ENCODE measurements around the gene FER.
"Not testable (repeated sequence)": the region's sequence is repeated elsewhere in the genome, so short reads cannot be mapped to it uniquely, and the experiment has no call there.

The FER gene

DNA sequence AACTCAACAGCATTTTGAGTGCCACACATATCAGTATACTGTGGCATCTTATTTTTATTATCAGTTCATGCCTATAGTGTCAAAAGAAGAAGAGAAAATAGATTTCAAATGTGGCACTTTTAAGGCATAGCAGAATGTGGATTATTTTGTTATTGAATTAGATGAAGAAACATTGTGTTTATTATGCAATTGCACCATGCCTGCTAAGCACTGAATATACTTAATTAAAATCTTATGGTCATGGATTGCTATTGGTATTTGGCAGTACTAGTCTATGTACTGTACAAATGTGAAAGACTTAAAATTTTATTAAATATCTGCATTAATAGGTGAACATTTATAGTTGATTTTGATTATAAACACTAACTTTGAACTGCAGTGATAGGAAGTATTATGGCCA lies 128.8 kb downstream of the FER start:
- no peak overlapping the region for H3K4me3 ChIP-seq (ENCODE audit: low read length)
- H3K9me3 ChIP-seq (ENCODE audit: low read length), result no peaks in the 10 kb centered on the region
- H3K4me1 ChIP-seq (ENCODE audit: insufficient read depth, low read length), result no peaks in the 10 kb centered on the region
- H3K36me3 ChIP-seq (ENCODE audit: insufficient read depth, low read length), result no peaks in the 10 kb centered on the region
- H3K27me3 ChIP-seq (ENCODE audit: insufficient read depth, low read length), result no peaks in the 10 kb centered on the region
- H2AFZ ChIP-seq (ENCODE audit: low read depth, low read length), result no peak overlapping the region

DNA sequence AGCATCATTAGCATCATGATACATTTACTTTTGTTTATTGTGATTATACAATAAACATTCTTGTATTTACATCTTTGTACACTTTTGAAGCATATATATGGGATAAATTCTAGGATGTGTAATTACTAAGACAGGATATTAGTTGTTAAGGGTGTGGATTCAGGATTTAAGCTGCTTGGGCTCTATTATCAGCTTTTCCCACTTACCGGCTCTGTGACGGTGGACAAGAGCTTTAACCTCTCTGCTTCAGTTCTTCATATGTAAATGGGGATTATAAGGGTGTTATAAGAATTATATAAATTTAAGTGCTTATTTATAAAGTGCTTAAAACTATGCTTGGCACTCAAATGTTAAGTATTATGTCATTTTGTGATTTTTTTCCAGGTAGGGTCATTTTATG lies 131.1 kb downstream of the FER start:
- Histone ChIP-seq H3K9me3 (ENCODE audit: low read length) (no peaks in the 10 kb centered on the region), H3K27me3 (ENCODE audit: insufficient read depth, low read length) (no peaks in the 10 kb centered on the region), H3K4me1 (ENCODE audit: insufficient read depth, low read length) (no peaks in the 10 kb centered on the region)

DNA sequence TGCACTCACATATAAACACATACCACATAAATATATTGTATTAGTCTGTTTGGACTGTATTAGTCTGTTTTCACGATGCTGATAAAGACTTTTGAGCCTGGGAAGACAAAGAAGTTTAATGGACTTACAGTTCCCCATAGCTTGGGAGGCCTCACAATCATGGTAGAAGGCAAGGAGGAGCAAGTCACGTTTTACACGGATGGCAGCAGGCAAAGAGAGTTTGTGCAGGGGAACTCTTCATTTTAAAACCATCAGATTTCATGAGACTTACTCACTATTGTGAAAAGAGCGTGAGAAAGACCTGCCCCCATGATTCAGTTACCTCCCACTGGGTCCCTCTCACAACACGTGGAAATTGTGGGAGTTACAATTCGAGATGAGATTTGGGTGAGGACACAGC lies 133.4 kb downstream of the FER start:
- no peak overlapping the region for H2AFZ ChIP-seq (ENCODE audit: low read depth, low read length)
- H3K27me3 ChIP-seq (ENCODE audit: insufficient read depth, low read length), result no peaks in the 10 kb centered on the region
- no peaks in the 10 kb centered on the region for H3K4me1 ChIP-seq (ENCODE audit: insufficient read depth, low read length)
- no peak overlapping the region for H3K4me3 ChIP-seq (ENCODE audit: low read length)
- H3K9me3 ChIP-seq (ENCODE audit: low read length), result no peaks in the 10 kb centered on the region
- H3K36me3 ChIP-seq (ENCODE audit: insufficient read depth, low read length), result no peaks in the 10 kb centered on the region

More for the DNA sequence above, 131.1 kb downstream of the FER start:
- H3K4me3 ChIP-seq (ENCODE audit: low read length), result no peak overlapping the region
- no peaks in the 10 kb centered on the region for H3K36me3 ChIP-seq (ENCODE audit: insufficient read depth, low read length)
- no peak overlapping the region for H2AFZ ChIP-seq (ENCODE audit: low read depth, low read length)

DNA sequence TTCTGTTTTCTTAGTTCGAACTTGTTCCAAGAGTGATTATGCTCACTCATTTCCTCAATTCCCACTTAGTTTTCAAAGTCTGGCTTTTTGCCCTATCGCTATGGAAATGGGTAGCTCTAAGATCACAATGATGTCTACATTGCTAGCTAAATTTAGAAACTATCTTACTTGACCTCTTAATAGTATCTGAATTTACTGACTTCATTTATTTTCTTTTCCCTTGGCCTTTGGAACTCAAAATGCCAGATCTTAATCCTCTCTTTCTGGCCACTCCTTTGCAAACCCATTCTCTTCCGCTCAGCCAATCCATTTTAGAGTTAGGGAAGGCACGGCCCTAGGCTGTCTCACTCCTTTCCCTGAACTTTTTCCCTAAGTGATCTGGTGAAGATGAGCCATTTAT lies 137.0 kb downstream of the FER start:
- no peaks in the 10 kb centered on the region for H3K27me3 ChIP-seq (ENCODE audit: insufficient read depth, low read length)
- H3K36me3 ChIP-seq (ENCODE audit: insufficient read depth, low read length), result no peaks in the 10 kb centered on the region
- H2AFZ ChIP-seq (ENCODE audit: low read depth, low read length), result no peak overlapping the region
- H3K4me3 ChIP-seq (ENCODE audit: low read length), result no peak overlapping the region
- no peaks in the 10 kb centered on the region for H3K9me3 ChIP-seq (ENCODE audit: low read length)
- H3K4me1 ChIP-seq (ENCODE audit: insufficient read depth, low read length), result no peaks in the 10 kb centered on the region

DNA sequence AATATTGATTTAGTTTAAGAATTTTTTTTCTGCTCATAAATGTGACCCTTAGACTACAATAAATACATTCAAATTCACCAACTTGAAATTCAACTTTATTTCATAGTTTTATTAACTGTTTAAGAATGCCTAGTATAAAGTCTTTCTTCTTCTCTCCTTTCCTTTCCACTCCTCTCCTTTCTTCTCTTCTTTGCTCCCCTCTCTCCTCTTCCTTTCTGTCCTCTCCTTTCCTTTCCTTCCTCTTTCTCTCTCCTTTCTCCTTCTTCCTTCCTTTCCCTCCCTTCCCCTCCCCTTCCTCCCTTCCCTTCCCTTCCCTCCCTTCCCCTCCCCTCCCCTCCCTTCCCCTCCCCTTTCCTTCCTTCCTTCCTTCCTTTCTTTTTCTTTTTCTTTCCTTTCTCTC lies 150.6 kb downstream of the FER start:
- Histone ChIP-seq H3K27me3 (ENCODE audit: insufficient read depth, low read length) (no peaks in the 10 kb centered on the region), H3K9me3 (ENCODE audit: low read length) (peaks cover 3% of the 10 kb centered on the region), H2AFZ (ENCODE audit: low read depth, low read length) (no peak overlapping the region), H3K36me3 (ENCODE audit: insufficient read depth, low read length) (peaks cover 2% of the 10 kb centered on the region), H3K4me3 (ENCODE audit: low read length) (no peak overlapping the region), H3K4me1 (ENCODE audit: insufficient read depth, low read length) (peaks cover 2% of the 10 kb centered on the region)

DNA sequence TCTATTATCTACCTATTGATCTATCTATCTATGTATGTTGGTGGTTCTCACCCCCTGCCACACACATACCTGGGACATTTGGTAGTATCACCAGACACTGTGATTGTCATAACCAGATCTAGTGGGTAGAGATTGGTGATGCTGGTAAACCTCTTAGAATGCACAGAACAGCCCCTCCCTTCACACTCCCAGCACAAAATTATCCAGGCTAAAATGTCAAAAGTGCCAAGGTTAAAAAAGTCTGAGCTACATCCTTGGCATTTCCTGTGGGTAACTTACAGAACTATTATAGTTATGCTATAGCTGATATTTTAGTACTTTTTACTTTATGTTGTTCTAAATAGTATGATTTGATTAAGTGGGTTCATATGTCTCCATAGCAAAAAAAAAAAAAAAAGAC lies 151.0 kb downstream of the FER start:
- Histone ChIP-seq H3K4me3 (ENCODE audit: low read length) (no peak overlapping the region), H3K27me3 (ENCODE audit: insufficient read depth, low read length) (no peaks in the 10 kb centered on the region), H3K36me3 (ENCODE audit: insufficient read depth, low read length) (peaks cover 2% of the 10 kb centered on the region), H3K9me3 (ENCODE audit: low read length) (peaks cover 3% of the 10 kb centered on the region), H2AFZ (ENCODE audit: low read depth, low read length) (no peak overlapping the region), H3K4me1 (ENCODE audit: insufficient read depth, low read length) (no peaks in the 10 kb centered on the region)

DNA sequence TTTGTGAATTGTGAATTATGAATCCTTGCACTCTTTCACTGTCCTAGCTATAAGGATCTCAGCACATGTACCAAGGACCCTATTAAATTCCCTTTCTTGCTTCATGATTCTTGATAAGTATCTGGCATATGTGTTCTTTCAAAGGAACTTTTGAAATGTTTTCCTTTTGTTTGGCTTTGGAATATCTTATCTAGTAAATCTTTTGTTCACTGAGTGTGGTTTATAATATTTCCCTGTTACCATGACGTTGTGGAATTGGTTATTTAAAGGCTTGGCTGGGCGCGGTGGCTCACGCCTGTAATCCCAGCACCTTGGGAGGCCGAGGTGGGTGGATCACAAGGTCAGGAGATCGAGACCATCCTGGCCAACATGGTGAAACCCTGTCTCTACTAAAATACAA lies 151.5 kb downstream of the FER start:
- not testable (repeated sequence) for H3K4me3 ChIP-seq (ENCODE audit: low read length); H3K9me3 ChIP-seq (ENCODE audit: low read length); H2AFZ ChIP-seq (ENCODE audit: low read depth, low read length); H3K4me1 ChIP-seq (ENCODE audit: insufficient read depth, low read length); H3K27me3 ChIP-seq (ENCODE audit: insufficient read depth, low read length); H3K36me3 ChIP-seq (ENCODE audit: insufficient read depth, low read length)

DNA sequence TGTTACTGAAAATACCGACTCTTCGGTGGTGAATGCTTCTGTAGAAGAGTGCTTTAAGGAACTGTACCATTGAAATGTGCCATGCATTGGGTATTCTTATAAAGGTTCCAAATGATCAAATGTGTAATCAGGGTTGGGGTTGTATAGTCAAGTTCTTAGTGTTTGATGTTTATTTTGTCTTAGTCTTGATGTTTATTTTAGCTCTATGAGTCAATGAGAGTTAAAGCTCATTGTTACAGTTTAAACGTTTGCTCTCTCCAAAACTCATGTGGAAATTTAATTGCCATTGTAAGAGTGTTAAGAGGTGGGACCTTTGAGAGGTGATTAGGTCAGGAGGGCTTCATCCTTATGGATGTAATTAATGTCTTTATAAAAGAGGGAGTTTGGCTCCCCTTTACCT lies 153.0 kb downstream of the FER start:
- H3K4me1 ChIP-seq (ENCODE audit: insufficient read depth, low read length), result no peaks in the 10 kb centered on the region
- H3K27me3 ChIP-seq (ENCODE audit: insufficient read depth, low read length), result no peaks in the 10 kb centered on the region
- H2AFZ ChIP-seq (ENCODE audit: low read depth, low read length), result no peak overlapping the region
- peaks cover 2% of the 10 kb centered on the region for H3K36me3 ChIP-seq (ENCODE audit: insufficient read depth, low read length)
- no peaks in the 10 kb centered on the region for H3K9me3 ChIP-seq (ENCODE audit: low read length)
- no peak overlapping the region for H3K4me3 ChIP-seq (ENCODE audit: low read length)

DNA sequence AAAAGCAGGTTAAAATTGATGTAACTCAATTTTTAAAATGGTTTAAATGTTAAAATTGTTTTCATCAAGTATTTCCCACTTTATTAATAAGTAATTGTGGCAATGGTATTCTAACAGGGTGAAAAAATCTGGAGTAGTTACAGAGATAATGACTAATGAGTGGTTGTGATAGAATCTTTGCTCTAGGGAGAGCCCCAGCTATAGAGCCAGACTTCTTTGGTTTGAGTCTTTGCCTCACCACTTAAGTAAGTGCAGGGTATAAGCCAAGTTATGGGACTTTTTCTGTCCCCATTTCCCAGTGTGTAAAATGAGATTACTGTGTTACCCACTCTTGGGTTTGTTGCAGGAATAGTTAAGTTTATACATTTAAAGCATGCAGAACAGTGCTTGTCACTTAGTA lies 158.1 kb downstream of the FER start:
- Histone ChIP-seq H3K36me3 (ENCODE audit: insufficient read depth, low read length) (no peaks in the 10 kb centered on the region), H3K4me1 (ENCODE audit: insufficient read depth, low read length) (no peaks in the 10 kb centered on the region), H3K4me3 (ENCODE audit: low read length) (no peak overlapping the region), H3K9me3 (ENCODE audit: low read length) (no peaks in the 10 kb centered on the region), H2AFZ (ENCODE audit: low read depth, low read length) (no peak overlapping the region), H3K27me3 (ENCODE audit: insufficient read depth, low read length) (no peaks in the 10 kb centered on the region)

DNA sequence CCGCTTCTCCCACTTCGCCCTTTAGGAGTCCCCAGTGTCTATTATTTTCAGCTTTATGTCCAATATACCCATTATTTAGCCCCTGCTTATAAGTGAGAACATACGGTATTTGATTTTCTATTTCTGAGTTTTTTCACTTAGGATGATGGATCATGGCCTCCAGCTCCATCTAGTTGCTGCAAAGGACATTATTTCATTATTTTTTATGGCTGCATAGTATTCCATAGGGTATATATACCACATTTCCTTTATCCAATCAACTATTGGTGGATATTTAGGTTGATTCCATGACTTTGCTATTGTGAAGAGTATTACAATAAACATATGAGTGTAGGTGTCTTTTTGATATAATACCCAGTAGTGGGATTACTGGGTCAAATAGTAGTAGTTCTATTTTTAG lies 162.9 kb downstream of the FER start:
- no peaks in the 10 kb centered on the region for H3K9me3 ChIP-seq (ENCODE audit: low read length)
- peaks cover 3% of the 10 kb centered on the region for H3K36me3 ChIP-seq (ENCODE audit: insufficient read depth, low read length)
- no peak overlapping the region for H3K4me3 ChIP-seq (ENCODE audit: low read length)
- no peaks in the 10 kb centered on the region for H3K27me3 ChIP-seq (ENCODE audit: insufficient read depth, low read length)
- no peaks in the 10 kb centered on the region for H3K4me1 ChIP-seq (ENCODE audit: insufficient read depth, low read length)
- H2AFZ ChIP-seq (ENCODE audit: low read depth, low read length), result no peak overlapping the region

DNA sequence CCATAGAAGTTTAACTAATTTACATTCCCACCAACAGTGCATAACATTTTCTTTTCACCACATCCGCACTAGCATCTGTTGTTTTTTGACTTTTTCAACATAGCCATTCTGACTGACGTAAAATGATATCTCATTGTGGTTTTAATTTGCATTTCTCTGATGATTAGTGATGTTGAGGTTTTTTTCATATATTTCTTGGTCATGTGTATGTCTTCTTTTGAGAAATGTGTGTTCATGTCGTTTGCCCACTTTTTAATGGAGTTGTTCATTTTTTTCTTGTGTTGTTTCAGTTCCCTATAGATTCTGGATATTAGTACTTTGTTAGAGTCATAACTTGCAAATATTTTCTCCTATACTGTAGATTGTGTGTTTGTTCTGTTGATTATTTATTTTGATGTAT lies 163.4 kb downstream of the FER start:
- H3K27me3 ChIP-seq (ENCODE audit: insufficient read depth, low read length), result no peaks in the 10 kb centered on the region
- H3K9me3 ChIP-seq (ENCODE audit: low read length), result no peaks in the 10 kb centered on the region
- H2AFZ ChIP-seq (ENCODE audit: low read depth, low read length), result no peak overlapping the region
- peaks cover 3% of the 10 kb centered on the region for H3K36me3 ChIP-seq (ENCODE audit: insufficient read depth, low read length)
- H3K4me3 ChIP-seq (ENCODE audit: low read length), result no peak overlapping the region
- no peaks in the 10 kb centered on the region for H3K4me1 ChIP-seq (ENCODE audit: insufficient read depth, low read length)

DNA sequence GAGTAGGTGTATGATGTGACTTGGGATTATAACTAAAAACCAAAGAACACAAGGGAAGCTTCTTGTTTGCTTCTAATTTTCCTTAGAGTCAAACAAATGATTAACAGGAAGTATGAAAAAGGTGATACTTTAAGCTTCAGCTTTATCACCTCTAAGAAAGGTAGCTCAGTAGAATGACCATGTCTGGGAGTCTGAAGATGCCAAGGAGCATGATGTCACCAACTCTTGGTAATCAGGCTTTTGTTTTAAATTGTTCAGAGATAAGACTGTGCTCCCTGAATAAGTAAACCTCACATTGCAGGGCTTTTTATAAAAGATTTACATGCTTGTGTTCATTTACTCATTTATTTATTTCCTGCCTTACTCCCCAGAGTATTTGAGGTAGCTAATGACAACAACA lies 169.9 kb downstream of the FER start:
- Histone ChIP-seq H3K4me1 (ENCODE audit: insufficient read depth, low read length) (no peaks in the 10 kb centered on the region), H3K27me3 (ENCODE audit: insufficient read depth, low read length) (no peaks in the 10 kb centered on the region), H3K4me3 (ENCODE audit: low read length) (no peak overlapping the region), H3K9me3 (ENCODE audit: low read length) (no peaks in the 10 kb centered on the region), H2AFZ (ENCODE audit: low read depth, low read length) (no peak overlapping the region), H3K36me3 (ENCODE audit: insufficient read depth, low read length) (peaks cover 3% of the 10 kb centered on the region)

DNA sequence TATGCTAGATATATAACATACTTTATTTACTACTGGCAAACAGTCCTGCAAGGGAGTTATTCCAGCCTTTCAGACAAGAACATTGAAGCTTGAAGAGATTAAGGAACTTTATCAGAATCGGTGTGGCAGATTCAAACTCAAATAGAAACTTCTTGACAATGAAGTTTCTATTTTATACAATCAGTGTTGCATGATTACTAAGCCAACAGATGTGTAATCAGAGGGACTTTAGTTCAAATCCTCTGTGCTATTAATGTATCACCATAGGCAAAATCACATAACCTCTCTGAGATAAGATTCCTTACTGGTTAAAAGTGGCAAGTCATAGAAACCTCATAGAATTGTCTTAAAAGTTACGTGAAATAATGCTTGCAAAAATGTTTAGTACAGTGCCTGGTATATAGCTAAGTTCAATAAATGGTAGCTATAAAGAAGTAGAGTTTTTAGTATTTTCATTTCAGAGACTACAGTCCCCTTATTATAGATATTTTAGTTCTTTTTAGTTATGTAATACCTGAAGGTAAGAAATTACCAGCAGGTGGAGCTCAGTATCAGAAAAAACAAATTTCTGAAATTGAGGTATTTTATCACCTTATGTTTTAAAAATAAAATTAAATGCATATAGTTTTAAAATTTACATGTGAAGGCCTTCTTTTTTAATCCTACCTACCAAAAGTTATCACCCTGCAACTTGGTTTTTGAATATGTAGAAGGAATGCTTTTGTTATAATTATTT lies 172.1 kb downstream of the FER start:
- H3K4me1 ChIP-seq (ENCODE audit: insufficient read depth, low read length), result no peaks in the 10 kb centered on the region
- no peaks in the 10 kb centered on the region for H3K27me3 ChIP-seq (ENCODE audit: insufficient read depth, low read length)
- H3K9me3 ChIP-seq (ENCODE audit: low read length), result no peaks in the 10 kb centered on the region
- no peak overlapping the region for H2AFZ ChIP-seq (ENCODE audit: low read depth, low read length)
- H3K36me3 ChIP-seq (ENCODE audit: insufficient read depth, low read length), result no peaks in the 10 kb centered on the region
- H3K4me3 ChIP-seq (ENCODE audit: low read length), result no peak overlapping the region

DNA sequence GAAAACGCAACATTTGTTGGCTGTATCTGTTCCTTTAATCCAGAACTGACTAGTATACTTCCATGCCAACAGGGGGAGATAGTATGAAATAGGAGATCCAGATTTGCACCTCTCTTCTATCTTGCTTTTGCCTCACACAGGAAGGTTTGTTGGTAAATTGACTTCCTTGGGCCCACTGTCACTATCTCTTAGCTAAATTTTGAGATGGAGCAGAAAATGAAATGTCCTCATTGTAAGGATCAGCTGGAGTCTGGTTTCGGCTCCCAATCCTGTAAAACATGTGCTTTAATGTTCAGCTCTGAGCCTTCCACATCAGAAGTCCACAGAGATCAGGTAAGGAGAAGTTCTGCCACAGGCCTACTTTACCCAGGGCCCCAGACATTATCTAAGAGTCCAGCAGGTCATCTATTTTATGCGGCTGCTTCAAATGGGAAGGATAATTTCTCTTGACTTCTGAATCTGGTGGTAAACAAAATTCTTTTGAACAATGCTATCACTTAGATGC lies 176.8 kb downstream of the FER start:
- no peaks in the 10 kb centered on the region for H3K4me1 ChIP-seq (ENCODE audit: insufficient read depth, low read length)
- H3K4me3 ChIP-seq (ENCODE audit: low read length), result no peak overlapping the region
- no peaks in the 10 kb centered on the region for H3K36me3 ChIP-seq (ENCODE audit: insufficient read depth, low read length)
- no peaks in the 10 kb centered on the region for H3K9me3 ChIP-seq (ENCODE audit: low read length)
- no peak overlapping the region for H2AFZ ChIP-seq (ENCODE audit: low read depth, low read length)
- H3K27me3 ChIP-seq (ENCODE audit: insufficient read depth, low read length), result no peaks in the 10 kb centered on the region
